CD14-positive monocyte (primary cell): Measurements from ENCODE around the gene LARP4B. TPM values are rescaled to one million over a fixed set of nuclear protein-coding genes. Genes with fewer than 3 reads are reported as not detected.
A peak's percentile ranks its signal among the peaks of the same experiment; 100 is the strongest.

Experiments
- DNase-seq, 3 donors: peaks; one replicate each; pipeline ENCODE4 v3.0.0-alpha.2; 2011 to 2022
- H2AFZ ChIP-seq: 2 replicates; pipeline ENCODE4 v1.6.0; 2012; ENCODE audit warnings: mild to moderate bottlenecking, low read depth, low read length, inconsistent platforms; ENCODE audit not compliant: insufficient read depth, poor library complexity, severe bottlenecking
- H3K27ac ChIP-seq, 2 donors: 1 replicate in 1 of 2; 2 replicates in 1 of 2; pipeline ENCODE4 v1.5.1; 2012 to 2013; ENCODE audit warnings: low read length in 2 of 2, control low read depth in 1 of 2, inconsistent platforms in 1 of 2, low read depth in 1 of 2, mild to moderate bottlenecking in 1 of 2
- H3K27me3 ChIP-seq, 2 donors: one replicate each; pipeline versions ENCODE4 v1.6.0 to v1.6.1; 2011 to 2013; ENCODE audit warnings: low read length in 2 of 2; ENCODE audit not compliant: control insufficient read depth in 2 of 2, insufficient read depth in 2 of 2
- H3K36me3 ChIP-seq, 2 donors: replicated peaks in 1 of 2; 1 replicate in 1 of 2; 2 replicates in 1 of 2; pipeline versions ENCODE4 v1.5.1 to v1.6.1; 2012 to 2013; ENCODE audit warnings: low read length in 2 of 2, control low read depth in 1 of 2, inconsistent platforms in 1 of 2, mild to moderate bottlenecking in 1 of 2; ENCODE audit not compliant: insufficient read depth in 2 of 2, control insufficient read depth in 1 of 2
- H3K4me1 ChIP-seq, 2 donors: 1 replicate in 1 of 2; 2 replicates in 1 of 2; pipeline versions ENCODE4 v1.5.1 to v1.6.1; 2012 to 2013; ENCODE audit warnings: low read length in 2 of 2, control low read depth in 1 of 2, inconsistent platforms in 1 of 2, mild to moderate bottlenecking in 1 of 2, moderate library complexity in 1 of 2; ENCODE audit not compliant: insufficient read depth in 2 of 2, control insufficient read depth in 1 of 2
- H3K4me2 ChIP-seq: replicated peaks from 2 replicates; pipeline ENCODE3; 2012; ENCODE audit warnings: low read length, moderate library complexity, mild to moderate bottlenecking; ENCODE audit not compliant: poor library complexity, severe bottlenecking; ENCODE audit errors: extremely low read depth
- H3K4me3 ChIP-seq, 3 experiments: fragments of 200-600 bp in 1 of 3; sonication (generic) in 1 of 3; replicated peaks in 1 of 3; 1 replicate in 2 of 3; 2 replicates in 1 of 3; pipeline ENCODE4 v1.5.1; 2011 to 2013; ENCODE audit warnings: low read length in 3 of 3, mild to moderate bottlenecking in 3 of 3, control low read depth in 2 of 3, low read depth in 2 of 3, inconsistent platforms in 1 of 3, moderate library complexity in 1 of 3
- H3K79me2 ChIP-seq: 2 replicates; pipeline ENCODE4 v1.6.0; 2012; ENCODE audit warnings: mild to moderate bottlenecking, control low read depth, inconsistent platforms, low read length, moderate library complexity; ENCODE audit not compliant: insufficient read depth
- H3K9ac ChIP-seq: 2 replicates; pipeline ENCODE4 v1.6.0; 2017; ENCODE audit warnings: low read length, mild to moderate bottlenecking; ENCODE audit not compliant: insufficient read depth, poor library complexity, severe bottlenecking
- H3K9me3 ChIP-seq, 2 donors: replicated peaks in 1 of 2; 1 replicate in 1 of 2; 2 replicates in 1 of 2; pipeline versions ENCODE4 v1.5.1 to v1.6.1; 2012 to 2013; ENCODE audit warnings: low read length in 2 of 2, control low read depth in 1 of 2; ENCODE audit not compliant: control insufficient read depth in 1 of 2, insufficient read depth in 1 of 2
- H4K20me1 ChIP-seq: 2 replicates; pipeline ENCODE4 v1.6.0; 2012; ENCODE audit warnings: mild to moderate bottlenecking, low read length, control low read depth, moderate library complexity; ENCODE audit not compliant: insufficient read depth
- H3K27ac Mint-ChIP-seq, 7 donors: one replicate each; pipeline ENCODE4 v1.8.0; 2020; ENCODE audit warnings: mild to moderate bottlenecking in 7 of 7, mixed read lengths in 7 of 7, moderate library complexity in 6 of 7, inconsistent platforms in 2 of 7
- H3K27me3 Mint-ChIP-seq, 3 donors: one replicate each; pipeline ENCODE4 v1.8.0; 2021 to 2022; ENCODE audit warnings: low read depth in 3 of 3, mild to moderate bottlenecking in 3 of 3, mixed read lengths in 3 of 3, moderate library complexity in 3 of 3, inconsistent platforms in 1 of 3
- H3K36me3 Mint-ChIP-seq, 2 donors: one replicate each; pipeline ENCODE4 v1.8.0; 2020; ENCODE audit warnings: mixed read lengths in 2 of 2, inconsistent platforms in 1 of 2, mild to moderate bottlenecking in 1 of 2
- H3K4me1 Mint-ChIP-seq: one replicate; pipeline ENCODE4 v1.8.0; 2020; ENCODE audit warnings: mild to moderate bottlenecking, mixed read lengths
- H3K4me3 Mint-ChIP-seq, 2 donors: one replicate each; pipeline ENCODE4 v1.8.0; 2020; ENCODE audit warnings: mild to moderate bottlenecking in 2 of 2, mixed read lengths in 2 of 2, moderate library complexity in 1 of 2
- H3K9me3 Mint-ChIP-seq, 7 donors: one replicate each; pipeline ENCODE4 v1.8.0; 2020 to 2022; ENCODE audit warnings: mixed read lengths in 7 of 7, mild to moderate bottlenecking in 6 of 7, moderate library complexity in 6 of 7, inconsistent platforms in 2 of 7
- CTCF ChIP-seq: fragments of 200-600 bp; IDR thresholded peaks from one replicate; pipeline ENCODE4 v1.8.0; 2022; ENCODE audit warnings: antibody characterized with exemption, mild to moderate bottlenecking
- WGBS: methylation state at CpG from one replicate; pipeline ENCODE4 v1.1.5; 2013; ENCODE audit warnings: missing lambda C conversion rate; ENCODE audit not compliant: insufficient coverage; 5-methylcytosine and 5-hydroxymethylcytosine counted together
- intact Hi-C, 2 donors: fragments of 100-400 bp; cut with micrococcal nuclease; formaldehyde crosslinking; loops; one replicate each; pipeline versions ENCODE4 v1.15.0 to v1.15.1; 2023
- polyA plus RNA-seq, 3 donors: library from polyadenylated mRNA; depleted of rRNA in 1 of 3; unstranded in 2 of 3; stranded (reverse) in 1 of 3; fragments of 300-500 nt in 2 of 3; fragments of >200 nt in 1 of 3; fragmentation: Illumina TruSeq in 2 of 3; gene quantifications; 1 replicate in 2 of 3; 2 replicates in 1 of 3; pipeline ENCODE4 v1.2.3, GENCODE V29; 2012 to 2021

LARP4B gene
- polyA plus RNA-seq, 3 donors: 17.2 to 52.3 (median 33.0) TPM

- Histone ChIP-seq H4K20me1 (peaks cover 96% of the 10 kb centered on the region), H3K27ac (peak overlapping the region in 1 of 2 donors; percentile 74), H3K4me3 (no peak overlapping the region), H3K4me2 (peak overlapping the region; percentile 5), H3K9me3 (no peaks in the 10 kb centered on the region), H3K79me2 (peaks cover 79% of the 10 kb centered on the region), H3K4me1 (peaks cover 8 to 15% of the 10 kb centered on the region in 2 donors), H3K9ac (no peak overlapping the region), H2AFZ (no peak overlapping the region), H3K27me3 (no peaks in the 10 kb centered on the region), H3K36me3 (peaks cover 43 to 78% of the 10 kb centered on the region in 2 donors)
- peak overlapping the region; percentile 43 to 87 (median 64) for H3K27ac Mint-ChIP-seq
- H3K4me1 Mint-ChIP-seq: peaks cover 23% of the 10 kb centered on the region
- TF ChIP-seq CTCF: no peak
- intact Hi-C loops: no loop called here
- no CpG with 5 or more reads among the region's 3 CpGs for WGBS
- DNase-seq: no peak
- H3K27me3 Mint-ChIP-seq: no peaks in the 10 kb centered on the region
- peak overlapping the region in 1 of 2 donors; percentile 66 for H3K4me3 Mint-ChIP-seq
- H3K9me3 Mint-ChIP-seq: peaks cover 0 to 13% (median 6%) of the 10 kb centered on the region in 7 donors
- H3K36me3 Mint-ChIP-seq: peaks cover 62 to 76% of the 10 kb centered on the region in 2 donors
Measured at GRCh38 chr10:852386-852785, 79.1 kb downstream of the LARP4B start.

- no peak for TF ChIP-seq CTCF
- Mint-ChIP-seq H3K27me3 (no peaks in the 10 kb centered on the region), H3K27ac (peak overlapping the region; percentile 43 to 87 (median 76)), H3K4me1 (peaks cover 20% of the 10 kb centered on the region), H3K4me3 (peak overlapping the region in 1 of 2 donors; percentile 66), H3K9me3 (peaks cover 0 to 13% (median 6%) of the 10 kb centered on the region in 7 donors), H3K36me3 (peaks cover 60 to 76% of the 10 kb centered on the region in 2 donors)
- H2AFZ ChIP-seq: no peak overlapping the region
- peak; percentile 6 to 46 (median 37) for DNase-seq
- H3K27ac ChIP-seq: peak overlapping the region; percentile 59 to 74
- H3K4me1 ChIP-seq: peaks cover 8 to 15% of the 10 kb centered on the region in 2 donors
- H3K79me2 ChIP-seq: peaks cover 79% of the 10 kb centered on the region
- peaks cover 41 to 78% of the 10 kb centered on the region in 2 donors for H3K36me3 ChIP-seq
- H4K20me1 ChIP-seq: peaks cover 96% of the 10 kb centered on the region
- intact Hi-C loops: no loop called here
- H3K4me3 ChIP-seq: no peak overlapping the region
- H3K9ac ChIP-seq: no peak overlapping the region
- peak overlapping the region; percentile 5 for H3K4me2 ChIP-seq
- no CpG with 5 or more reads among the region's 5 CpGs for WGBS
- no peaks in the 10 kb centered on the region for H3K27me3 ChIP-seq
- H3K9me3 ChIP-seq: no peaks in the 10 kb centered on the region
Measured at GRCh38 chr10:851901-852300, 79.6 kb downstream of the LARP4B start.
